CD4-positive, alpha-beta T cell (primary cell): ENCODE data around the gene ZNF423. TPM values are rescaled to one million over a fixed set of nuclear protein-coding genes. Genes with fewer than 3 reads are reported as not detected.

ENCODE experiments used
- ATAC-seq: fragments of 200-7000 bp; cut with Tn5 transposase; one replicate; pipeline ENCODE4 v1.10.0; 2022; ENCODE audit warnings: mild to moderate bottlenecking; ENCODE audit not compliant: poor library complexity
- CTCF ChIA-PET: fragments of 350-600 bp; sonication (Branson Sonifier 250); formaldehyde crosslinking; loops from one replicate; lab custom pipeline; 2021; ENCODE audit warnings: antibody characterized with exemption, inconsistent platforms; lab: Charles Lee
- POLR2A ChIA-PET: fragments of 350-600 bp; sonication (Branson Sonifier 250); formaldehyde crosslinking; loops from one replicate; lab custom pipeline; 2021; ENCODE audit warnings: antibody characterized with exemption, inconsistent platforms; lab: Charles Lee
- DNase-seq, 14 experiments: peaks; one replicate each; pipeline ENCODE4 v3.0.0-alpha.2; 2013 to 2020; ENCODE audit warnings: mixed read lengths in 2 of 14
- H3K27ac ChIP-seq, 2 donors: one replicate each; pipeline versions ENCODE4 v1.5.1 to v1.7.0; 2013; ENCODE audit warnings: low read length in 2 of 2, low read depth in 1 of 2, mild to moderate bottlenecking in 1 of 2
- H3K27me3 ChIP-seq, 2 experiments: 1 replicate in 1 of 2; 2 replicates in 1 of 2; pipeline versions ENCODE4 v1.6.1 to v1.7.0; 2013; ENCODE audit warnings: low read length in 2 of 2, control low read depth in 1 of 2, mild to moderate bottlenecking in 1 of 2, moderate library complexity in 1 of 2; ENCODE audit not compliant: insufficient read depth in 2 of 2, control insufficient read depth in 1 of 2
- H3K36me3 ChIP-seq: one replicate; pipeline ENCODE4 v1.6.1; 2013; ENCODE audit warnings: low read length, control low read depth; ENCODE audit not compliant: insufficient read depth
- H3K4me1 ChIP-seq: one replicate; pipeline ENCODE4 v1.6.1; 2013; ENCODE audit warnings: low read length, control low read depth; ENCODE audit not compliant: insufficient read depth
- H3K4me3 ChIP-seq: one replicate; pipeline ENCODE4 v1.5.1; 2013; ENCODE audit warnings: mild to moderate bottlenecking, low read length, moderate library complexity
- H3K9me3 ChIP-seq, 2 experiments: 1 replicate in 1 of 2; 2 replicates in 1 of 2; pipeline versions ENCODE4 v1.6.1 to v1.7.0; 2013; ENCODE audit warnings: low read length in 2 of 2, mild to moderate bottlenecking in 2 of 2, control low read depth in 1 of 2, moderate library complexity in 1 of 2; ENCODE audit not compliant: control insufficient read depth in 1 of 2, insufficient read depth in 1 of 2
- H3K27ac Mint-ChIP-seq: one replicate; pipeline ENCODE4 v1.8.0; 2020; ENCODE audit warnings: mixed read lengths
- H3K27me3 Mint-ChIP-seq: one replicate; pipeline ENCODE4 v1.8.0; 2021; ENCODE audit warnings: mixed read lengths
- H3K36me3 Mint-ChIP-seq: one replicate; pipeline ENCODE4 v1.8.0; 2021; ENCODE audit warnings: low read depth, mixed read lengths
- H3K4me1 Mint-ChIP-seq: one replicate; pipeline ENCODE4 v1.8.0; 2021; ENCODE audit warnings: low read depth, mixed read lengths
- H3K4me3 Mint-ChIP-seq: one replicate; pipeline ENCODE4 v1.8.0; 2020; ENCODE audit warnings: mild to moderate bottlenecking, mixed read lengths
- H3K9me3 Mint-ChIP-seq: one replicate; pipeline ENCODE4 v1.8.0; 2020; ENCODE audit warnings: mixed read lengths
- CTCF ChIP-seq: fragments of 200-600 bp; IDR thresholded peaks from one replicate; pipeline ENCODE4 v1.8.0; 2022; ENCODE audit warnings: antibody characterized with exemption, mild to moderate bottlenecking
- intact Hi-C, 2 experiments: fragments of 100-400 bp; cut with DNase I in 1 of 2; cut with micrococcal nuclease in 1 of 2; formaldehyde crosslinking; loops; one replicate each; pipeline versions ENCODE4 v1.15.1 to v1.9.0; 2023 to 2025; cut with DNase I, micrococcal nuclease
- total RNA-seq, 174 experiments: library from RNA in 2 of 174; stranded (reverse) in 2 of 174; gene quantifications; one replicate each; pipeline ENCODE4 v1.2.3 and lab custom pipeline; 2021 to 2026

The ZNF423 gene
- total RNA-seq, 2 experiments from 2014 or later = not detected

GRCh38 chr16:49556606-49557446, 299.1 kb downstream of the ZNF423 start:
- ChIA-PET CTCF (no interaction called here), POLR2A (no interaction called here)
- no peaks in the 10 kb centered on the region for H3K9me3 ChIP-seq
- H3K4me1 ChIP-seq = no peaks in the 10 kb centered on the region
- H3K27me3 ChIP-seq = no peaks in the 10 kb centered on the region
- no peak for ATAC-seq
- intact Hi-C loops = no loop called here
- no peaks in the 10 kb centered on the region for H3K36me3 ChIP-seq
- no peak for TF ChIP-seq CTCF
- H3K36me3 Mint-ChIP-seq = no peaks in the 10 kb centered on the region
- no peaks in the 10 kb centered on the region for H3K4me1 Mint-ChIP-seq
- H3K4me3 ChIP-seq = no peak overlapping the region
- no peaks in the 10 kb centered on the region for H3K27me3 Mint-ChIP-seq
- H3K9me3 Mint-ChIP-seq = no peaks in the 10 kb centered on the region
- DNase-seq = no peak
- no peak overlapping the region for H3K27ac ChIP-seq
- no peak overlapping the region for H3K27ac Mint-ChIP-seq
- no peak overlapping the region for H3K4me3 Mint-ChIP-seq

- no peaks in the 10 kb centered on the region for H3K9me3 ChIP-seq
- Mint-ChIP-seq H3K4me1 (no peaks in the 10 kb centered on the region), H3K27me3 (no peaks in the 10 kb centered on the region), H3K36me3 (no peaks in the 10 kb centered on the region), H3K9me3 (no peaks in the 10 kb centered on the region), H3K27ac (no peak overlapping the region), H3K4me3 (no peak overlapping the region)
- intact Hi-C loops = no loop called here
- POLR2A ChIA-PET = interaction anchor here (1.4 kb wide), 1 partner anchor 28 kb away, joined by 3 read pairs; no protein-coding TSS in a partner anchor
- CTCF ChIA-PET = no interaction called here
- H3K36me3 ChIP-seq = no peaks in the 10 kb centered on the region
- no peak for ATAC-seq
- no peaks in the 10 kb centered on the region for H3K4me1 ChIP-seq
- no peak overlapping the region for H3K4me3 ChIP-seq
- H3K27me3 ChIP-seq = no peaks in the 10 kb centered on the region
- no peak for TF ChIP-seq CTCF
- DNase-seq = no peak
- H3K27ac ChIP-seq = no peak overlapping the region
Observed at GRCh38 chr16:49556249-49556605, 299.7 kb downstream of the ZNF423 start.

- Mint-ChIP-seq H3K4me1 (no peaks in the 10 kb centered on the region), H3K27ac (no peak overlapping the region), H3K9me3 (no peaks in the 10 kb centered on the region), H3K4me3 (no peak overlapping the region), H3K27me3 (no peaks in the 10 kb centered on the region), H3K36me3 (no peaks in the 10 kb centered on the region)
- no peaks in the 10 kb centered on the region for H3K27me3 ChIP-seq
- no peaks in the 10 kb centered on the region for H3K9me3 ChIP-seq
- ATAC-seq = no peak
- no peaks in the 10 kb centered on the region for H3K4me1 ChIP-seq
- ChIA-PET POLR2A (interaction anchor here (1.4 kb wide), 1 partner anchor 29 kb away, joined by 3 read pairs; no protein-coding TSS in a partner anchor), CTCF (no interaction called here)
- H3K36me3 ChIP-seq = no peaks in the 10 kb centered on the region
- no peak for DNase-seq
- no peak overlapping the region for H3K4me3 ChIP-seq
- H3K27ac ChIP-seq = no peak overlapping the region
- TF ChIP-seq CTCF = no peak
- intact Hi-C loops = no loop called here
Observed at GRCh38 chr16:49554681-49555080, 301.2 kb downstream of the ZNF423 start.
